Measurements from ENCODE around the gene PALLD. TPM values are rescaled to one million over a fixed set of nuclear protein-coding genes. Genes with fewer than 3 reads are reported as not detected.

PALLD gene
- polyA plus RNA-seq, 4 donors: 179 to 246 (median 227) TPM

DNA sequence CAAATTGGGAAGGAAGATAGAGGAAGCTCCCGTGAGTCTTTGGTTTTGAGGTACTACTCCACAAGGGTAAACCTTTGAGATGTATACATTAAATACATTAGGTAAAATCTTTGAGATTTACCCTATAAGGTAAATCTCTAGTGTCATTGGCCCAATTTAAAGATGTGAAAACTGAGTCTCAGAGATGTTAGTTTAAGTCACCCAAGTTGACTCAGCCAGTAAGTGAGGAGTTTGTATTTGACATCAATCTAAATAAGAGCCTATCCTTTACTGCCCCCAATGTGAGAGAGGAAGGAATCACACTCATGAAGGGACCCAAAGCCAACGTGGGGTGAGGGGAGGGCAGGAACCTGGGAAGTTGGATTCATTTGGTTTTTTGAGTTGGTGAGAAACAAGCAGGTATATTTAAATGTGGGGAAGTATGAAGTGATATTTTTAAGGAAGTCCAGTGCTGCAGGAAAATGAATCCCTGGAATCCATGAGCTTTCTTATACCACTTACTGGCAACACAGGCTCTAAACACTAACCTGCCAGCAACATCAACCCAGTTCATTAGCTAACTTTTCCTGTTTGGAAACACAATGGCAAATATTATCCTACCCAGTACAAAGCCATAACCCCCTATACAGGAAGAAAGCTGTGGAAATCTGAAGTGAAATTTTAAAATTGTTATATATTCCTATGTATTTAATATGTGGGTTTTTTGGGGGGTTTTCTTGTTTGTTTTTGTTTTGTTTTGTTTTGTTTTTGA, 55.3 kb downstream of the PALLD start:
- DNase-seq (ENCODE audit: low read depth in 4 of 4, low spot score in 3 of 4): no peak

DNA sequence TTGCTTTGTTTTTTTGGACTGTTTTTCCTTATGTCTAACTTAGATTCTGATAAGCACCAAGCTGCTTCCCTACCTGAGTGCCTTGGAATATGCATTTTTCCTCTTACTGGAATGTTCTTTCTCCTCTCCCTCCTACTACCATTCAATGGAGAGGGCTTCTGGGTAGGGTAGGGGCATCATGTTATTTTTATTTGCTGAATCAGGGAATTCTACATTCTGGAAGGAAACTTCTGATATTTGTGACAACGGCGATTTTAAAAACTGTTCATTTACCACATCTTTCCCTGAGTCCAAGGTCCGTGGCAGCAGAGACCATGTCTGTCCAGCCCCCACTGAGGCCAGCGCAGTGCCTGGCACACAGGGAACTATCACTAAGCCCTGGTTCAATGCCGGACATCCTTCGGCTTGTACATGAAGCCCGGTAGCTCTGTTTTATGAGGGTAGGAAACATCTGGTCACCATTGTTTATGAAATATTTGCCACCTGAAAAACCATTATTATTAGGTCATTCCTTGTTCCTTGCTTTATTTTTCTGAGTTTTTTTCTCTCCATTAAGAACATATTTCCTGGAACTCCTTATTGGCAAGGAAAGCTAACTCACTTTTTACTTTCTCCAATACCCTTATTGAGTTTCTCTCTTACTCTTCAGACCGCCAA, 57.0 kb downstream of the PALLD start:
- no peak for DNase-seq (ENCODE audit: low read depth in 4 of 4, low spot score in 3 of 4)

DNA sequence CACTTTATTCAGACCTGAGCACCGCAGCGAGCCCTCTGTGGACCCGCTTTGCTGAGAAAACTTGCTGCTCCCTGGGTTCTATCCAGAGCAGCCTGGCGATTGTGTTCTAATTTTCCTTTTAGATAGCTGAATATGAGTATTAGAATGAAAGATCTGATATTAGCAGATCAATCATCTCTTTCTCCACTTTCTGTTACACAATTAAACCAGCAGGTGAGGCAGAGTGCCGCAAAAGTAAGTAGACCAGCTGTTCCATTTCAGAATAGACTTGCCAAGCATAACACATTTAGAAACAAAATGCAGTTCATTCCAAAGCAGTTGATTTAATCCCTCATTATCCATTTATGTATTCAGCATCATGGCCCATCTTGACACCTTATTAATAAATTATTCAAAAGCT, 58.6 kb downstream of the PALLD start:
- no peak for DNase-seq (ENCODE audit: low read depth in 4 of 4, low spot score in 3 of 4)

DNA sequence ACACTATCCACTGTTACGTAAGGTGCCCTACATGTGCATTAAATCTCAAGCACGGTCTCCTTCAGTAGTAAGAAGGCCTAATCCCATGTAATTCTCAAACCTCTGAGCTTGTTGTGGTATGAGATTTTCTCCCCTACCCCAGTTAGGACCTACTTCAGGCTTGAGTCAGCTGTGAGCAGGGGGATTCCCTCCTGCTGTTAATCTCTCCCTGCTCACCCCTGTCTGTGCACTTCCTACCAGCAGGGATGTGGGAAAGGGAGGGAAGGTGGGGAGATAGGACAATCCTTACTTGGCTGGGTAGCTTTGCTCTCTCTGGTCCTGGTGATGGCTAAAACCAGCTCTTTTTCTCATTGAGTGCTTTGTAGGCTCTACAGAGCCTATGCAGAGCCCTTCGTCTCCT, 60.8 kb downstream of the PALLD start:
- DNase-seq (ENCODE audit: low read depth in 4 of 4, low spot score in 3 of 4): no peak

DNA sequence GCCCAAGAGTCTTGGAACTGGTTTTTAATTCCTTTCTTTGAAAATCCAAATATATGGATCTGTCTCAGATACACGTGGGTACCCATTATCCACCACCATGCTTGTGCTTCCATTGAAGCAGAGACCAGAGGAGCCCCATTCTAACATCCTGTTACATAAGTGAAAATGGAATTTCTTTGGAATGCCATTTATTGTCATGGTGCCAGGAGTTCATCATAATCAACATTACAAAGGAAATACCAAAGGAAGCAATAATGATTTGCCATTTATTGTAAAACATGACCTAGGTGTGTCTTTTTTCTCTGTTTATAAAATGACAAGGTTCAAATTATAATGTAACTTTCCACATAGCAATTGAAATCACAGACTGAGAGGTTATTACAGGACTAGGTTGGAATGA, 61.7 kb downstream of the PALLD start:
- DNase-seq (ENCODE audit: low read depth in 4 of 4, low spot score in 3 of 4): no peak

DNA sequence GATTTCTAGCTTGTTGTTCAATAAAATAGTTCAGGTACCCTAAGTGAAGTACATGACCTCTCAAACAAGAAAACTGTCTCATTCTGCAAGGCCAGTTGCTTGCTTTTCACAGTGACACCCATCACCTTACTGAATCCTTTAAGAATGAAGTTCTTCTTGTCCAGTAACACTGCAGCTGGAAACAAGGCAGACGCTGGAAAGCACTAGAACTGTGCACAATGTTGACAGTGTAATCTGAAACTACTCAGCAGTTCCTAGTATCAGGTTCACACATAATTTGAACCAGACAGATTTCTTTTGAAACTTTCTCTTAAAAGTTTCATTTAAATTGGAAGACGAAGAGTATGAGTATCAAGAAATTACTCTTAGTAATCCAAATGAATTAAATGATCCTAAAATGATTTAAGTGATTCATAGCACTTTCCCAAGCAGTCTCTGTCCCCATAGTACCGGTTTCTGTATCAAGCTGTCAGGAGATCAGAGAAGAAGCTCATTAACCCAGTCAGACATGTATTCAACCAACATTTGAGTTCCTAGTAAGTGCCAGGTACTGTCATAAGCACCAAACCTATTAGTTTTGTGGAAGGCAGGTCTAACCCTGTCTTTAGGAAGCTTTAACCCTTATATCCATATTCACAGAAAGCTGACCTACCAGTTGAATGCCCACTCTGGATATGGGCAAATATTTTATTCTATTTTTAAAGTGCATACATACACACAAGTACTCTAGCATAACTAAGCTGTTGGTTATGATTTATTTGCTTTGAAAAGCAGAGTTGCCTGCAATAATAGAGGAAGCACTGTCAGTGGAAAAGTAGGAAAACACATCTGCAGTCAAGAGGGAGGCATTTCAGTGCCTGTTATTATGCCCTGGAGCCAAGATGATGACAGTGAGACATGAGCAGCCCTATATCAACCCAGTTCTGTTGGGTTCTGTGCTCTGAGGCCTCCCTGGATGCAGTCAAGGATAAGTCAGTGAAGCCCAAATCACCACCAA, 63.6 kb downstream of the PALLD start:
- peak in 3 of 4 donors; percentile 7 to 33 (median 28) for DNase-seq (ENCODE audit: low read depth in 4 of 4, low spot score in 3 of 4)

DNA sequence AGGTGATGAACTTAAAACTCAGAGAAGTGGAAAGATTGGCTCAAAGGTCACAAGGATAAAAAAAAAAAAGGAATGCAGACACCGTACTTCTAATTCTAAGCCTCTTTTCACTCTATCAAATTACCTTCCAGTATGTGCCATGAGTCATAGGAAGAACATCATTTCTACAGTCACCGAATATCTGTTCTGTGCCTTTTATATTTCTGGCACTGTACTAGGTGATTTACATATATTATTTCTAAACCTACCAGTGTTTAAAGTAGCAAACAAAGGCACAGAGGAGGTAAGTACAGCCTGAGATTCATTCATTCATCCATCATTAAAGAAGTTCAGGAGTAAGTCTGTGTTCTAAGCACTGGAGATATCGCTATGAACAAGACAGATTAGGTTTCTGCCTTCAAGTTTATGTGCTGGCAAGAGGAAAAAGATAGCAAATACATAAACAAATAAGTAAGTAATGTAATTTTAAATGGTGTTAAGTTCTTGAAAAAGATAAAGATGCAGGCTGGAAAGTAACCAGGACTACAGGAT, 65.3 kb downstream of the PALLD start:
- no peak for DNase-seq (ENCODE audit: low read depth in 4 of 4, low spot score in 3 of 4)

DNA sequence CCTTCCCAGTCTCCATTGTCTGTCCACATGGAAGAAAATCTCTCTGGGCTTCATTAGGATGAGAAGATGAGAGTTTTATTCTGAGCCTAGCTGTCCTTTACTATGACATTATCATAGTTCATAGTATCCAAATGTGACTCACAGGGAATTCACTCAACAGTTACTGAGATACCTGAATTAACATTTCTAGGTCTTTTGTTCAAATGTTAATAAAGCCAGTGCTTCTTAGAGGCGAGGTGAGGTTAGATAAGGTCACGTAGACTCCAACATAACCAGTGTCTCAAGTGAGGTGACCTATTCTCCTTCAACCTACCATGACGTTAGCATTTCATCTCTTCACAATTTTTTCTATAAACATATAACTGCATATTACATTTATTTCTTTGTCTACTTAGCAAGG, 67.2 kb downstream of the PALLD start:
- DNase-seq (ENCODE audit: low read depth in 4 of 4, low spot score in 3 of 4): no peak

DNA sequence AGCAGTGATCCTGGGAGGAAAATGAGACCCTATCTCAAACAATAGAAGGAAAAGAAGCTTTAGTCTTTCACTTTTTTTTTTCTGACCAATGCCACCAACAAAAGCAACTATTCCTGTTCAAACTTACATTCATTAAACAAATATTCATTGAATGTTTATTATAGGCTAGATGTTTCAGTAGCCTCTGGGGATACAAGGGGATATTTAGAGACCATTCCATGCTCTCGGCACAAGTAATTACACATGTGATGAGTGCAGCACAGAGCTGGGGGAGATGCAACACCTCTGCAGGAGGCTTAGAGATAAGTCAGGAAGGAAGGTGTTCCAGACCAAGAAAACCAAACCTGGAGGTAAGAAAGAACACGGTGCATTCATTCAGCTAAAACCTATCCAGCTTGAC, 68.3 kb downstream of the PALLD start:
- DNase-seq (ENCODE audit: low read depth in 4 of 4, low spot score in 3 of 4): no peak

DNA sequence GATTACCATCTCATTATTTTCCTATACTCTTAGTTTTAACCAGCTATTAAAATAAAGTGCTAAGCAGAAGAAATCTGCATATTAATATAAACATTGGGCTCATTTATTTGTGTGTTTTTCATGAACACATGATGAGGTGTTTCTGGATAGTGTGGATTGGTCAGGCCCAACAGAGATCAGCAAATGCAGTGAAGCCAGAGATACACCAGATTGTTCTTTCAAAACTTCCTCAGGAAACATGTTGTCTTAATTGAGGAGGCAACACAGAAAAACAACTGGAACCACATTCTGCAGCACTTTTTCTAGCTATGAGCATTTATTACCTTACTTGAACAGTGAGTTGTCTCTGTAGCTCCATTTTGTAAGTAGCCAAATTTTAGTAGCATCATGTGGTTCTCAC, 69.9 kb downstream of the PALLD start:
- no peak for DNase-seq (ENCODE audit: low read depth in 4 of 4, low spot score in 3 of 4)

DNA sequence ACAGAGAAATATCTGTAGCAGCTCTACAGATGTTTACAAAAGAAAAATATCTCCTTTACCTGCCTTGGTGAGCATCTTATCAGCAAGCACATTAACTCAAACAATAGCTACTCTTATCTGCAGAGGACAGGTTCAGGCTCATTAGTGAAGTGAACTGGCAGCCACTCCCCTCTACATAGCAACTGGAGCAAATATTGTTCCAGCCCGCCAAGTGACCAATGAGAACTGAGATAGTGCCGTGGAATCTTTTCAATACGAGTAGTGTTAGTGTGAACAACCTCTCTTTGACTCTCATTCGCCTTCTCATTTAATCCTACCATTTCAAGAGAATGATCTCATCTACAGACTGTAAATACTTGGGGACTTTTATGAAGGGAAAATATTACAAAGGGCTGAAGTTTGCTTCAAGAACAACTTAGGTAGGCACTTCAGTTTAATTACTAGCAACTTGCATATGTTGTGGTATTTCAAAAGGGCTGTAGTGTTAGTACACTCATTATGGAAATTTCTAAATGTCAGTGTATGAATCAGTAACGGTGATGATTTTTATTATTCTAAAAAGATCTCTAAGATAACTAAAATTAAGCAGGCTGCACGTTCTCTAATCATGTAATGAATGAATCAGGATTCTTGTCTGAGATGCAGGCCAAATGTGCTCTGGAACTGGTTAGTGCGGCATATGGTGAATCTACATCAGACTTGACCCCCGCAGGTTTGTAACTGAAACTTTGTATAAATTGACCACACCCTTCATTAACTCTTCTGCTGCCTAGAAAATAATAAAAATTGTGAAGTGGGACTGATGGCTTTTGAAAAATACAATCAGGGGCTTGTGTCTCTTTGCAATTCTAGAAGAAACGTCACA, 72.4 kb downstream of the PALLD start:
- no peak for DNase-seq (ENCODE audit: low read depth in 4 of 4, low spot score in 3 of 4)

DNA sequence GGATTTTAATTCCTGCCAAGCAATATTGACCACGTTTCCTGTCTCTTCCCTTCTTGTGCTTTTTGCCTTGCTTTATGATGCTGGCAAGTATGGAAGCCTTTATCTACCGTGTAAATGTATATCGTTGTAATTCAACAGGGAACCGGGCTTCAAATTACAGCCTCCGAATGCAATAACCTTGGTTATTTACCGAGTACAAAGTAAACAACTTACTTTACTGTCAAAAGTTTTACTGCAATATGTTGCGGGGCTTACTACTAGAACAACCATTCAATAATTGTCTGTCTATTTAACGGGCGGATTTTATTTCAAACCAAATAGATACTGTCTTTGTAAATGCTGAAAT, 73.1 kb downstream of the PALLD start:
- DNase-seq (ENCODE audit: low read depth in 4 of 4, low spot score in 3 of 4): no peak

DNA sequence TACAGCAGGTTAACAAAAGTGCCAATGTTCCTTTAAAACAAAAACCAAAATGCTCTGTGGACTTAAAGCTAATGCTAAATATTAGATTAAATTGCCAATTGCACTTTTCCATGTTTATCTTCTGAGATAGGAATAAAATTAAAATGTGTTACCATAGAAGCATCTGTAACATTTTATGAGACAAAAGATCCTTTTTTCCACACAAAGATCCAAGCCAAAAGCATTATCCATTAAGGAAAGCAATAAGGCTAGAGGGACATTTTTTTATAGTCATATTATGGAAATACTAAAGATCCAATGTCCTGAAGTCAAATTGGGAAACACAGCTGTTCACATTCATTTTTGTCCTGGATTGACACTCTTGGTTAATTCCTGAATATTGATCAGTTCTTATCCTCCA, 73.6 kb downstream of the PALLD start:
- DNase-seq (ENCODE audit: low read depth in 4 of 4, low spot score in 3 of 4): no peak

DNA sequence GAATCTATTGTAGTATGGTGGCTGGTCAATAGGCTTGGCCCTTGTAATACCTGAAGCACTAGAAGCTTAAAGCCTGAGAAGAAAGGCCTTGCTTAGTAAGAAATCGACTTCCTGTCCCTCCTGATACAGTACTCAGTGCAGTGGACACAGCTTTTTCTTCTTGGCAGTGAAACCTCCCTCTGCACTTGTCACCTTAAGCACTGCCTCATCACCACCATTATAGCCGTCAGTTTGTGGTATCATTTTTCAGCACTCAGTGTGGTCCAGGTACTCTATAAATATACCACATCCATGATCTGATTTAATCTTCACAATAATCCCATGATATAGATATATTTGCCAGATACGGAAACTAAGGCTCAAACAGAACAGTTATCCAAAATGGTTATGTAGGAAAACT, 75.2 kb downstream of the PALLD start:
- no peak for DNase-seq (ENCODE audit: low read depth in 4 of 4, low spot score in 3 of 4)

DNA sequence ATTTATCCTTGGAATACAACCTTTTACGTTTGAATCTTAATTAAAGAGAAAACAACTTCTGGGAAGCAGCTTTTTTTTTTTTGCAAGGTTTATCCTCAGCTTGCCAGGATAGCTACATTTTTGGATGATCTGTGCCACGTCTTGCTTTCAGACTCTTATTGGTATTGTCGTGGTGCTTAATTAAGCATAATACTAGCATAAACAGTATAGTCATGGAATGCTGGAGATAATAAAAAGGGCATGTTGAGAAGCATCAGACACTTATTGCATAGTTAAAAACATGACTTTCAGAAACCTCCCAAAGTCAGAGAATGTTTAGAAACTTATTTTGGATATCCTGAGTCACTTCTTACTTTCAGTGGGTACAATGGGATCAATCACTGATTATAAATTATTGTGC, 77.0 kb downstream of the PALLD start:
- no peak for DNase-seq (ENCODE audit: low read depth in 4 of 4, low spot score in 3 of 4)

DNA sequence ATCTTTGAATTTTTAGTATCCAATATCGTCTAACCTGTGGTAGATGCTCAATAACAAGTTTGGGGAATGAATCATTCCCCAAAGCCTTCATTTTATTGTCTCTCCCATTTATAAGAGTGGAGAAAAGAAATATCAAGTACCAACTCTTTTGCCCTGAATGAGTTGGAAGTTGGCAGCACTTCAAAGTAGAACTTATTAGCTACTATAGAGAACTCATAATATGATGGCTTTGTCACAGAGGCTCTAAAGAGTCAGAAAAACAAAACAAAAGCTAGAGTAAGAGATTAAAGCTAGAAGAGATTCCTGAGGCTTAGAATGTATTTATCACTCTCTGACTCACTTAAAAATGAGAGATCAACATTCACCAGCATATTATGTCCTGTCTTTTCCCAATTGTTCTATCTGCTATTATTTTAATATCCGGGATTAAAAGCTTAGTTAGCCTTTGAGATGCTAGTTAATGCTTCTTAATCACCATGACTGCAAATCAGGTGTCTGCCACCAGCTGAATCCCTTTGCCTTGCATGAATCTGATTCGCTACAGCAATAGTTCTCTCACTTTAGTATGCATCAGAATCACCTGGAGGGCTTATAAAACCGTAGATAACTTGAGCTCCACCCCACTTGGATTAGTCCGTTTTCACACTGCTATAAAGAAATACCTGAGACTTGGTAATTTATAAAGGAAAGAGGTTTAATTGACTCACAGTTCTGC, 77.9 kb downstream of the PALLD start:
- no peak for DNase-seq (ENCODE audit: low read depth in 4 of 4, low spot score in 3 of 4)

DNA sequence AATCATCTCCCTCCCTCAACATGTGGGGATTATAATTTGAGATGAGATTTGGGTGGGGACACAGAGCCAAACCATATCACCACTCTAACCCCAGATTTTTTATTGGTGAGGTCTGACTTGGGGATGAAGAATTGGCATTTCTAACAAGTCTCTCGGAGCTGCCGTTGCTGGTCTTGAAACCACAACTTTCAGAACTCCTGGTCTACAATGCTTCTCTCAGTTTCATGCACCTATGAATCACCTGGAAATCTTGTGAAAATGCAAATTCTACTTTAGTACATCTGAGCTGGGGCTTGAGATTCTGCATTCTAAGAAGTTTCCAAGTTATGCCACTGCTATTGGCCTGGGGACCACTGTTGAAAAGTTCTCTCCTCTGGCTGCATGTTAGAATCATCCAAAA, 78.6 kb downstream of the PALLD start:
- DNase-seq (ENCODE audit: low read depth in 4 of 4, low spot score in 3 of 4): no peak

DNA sequence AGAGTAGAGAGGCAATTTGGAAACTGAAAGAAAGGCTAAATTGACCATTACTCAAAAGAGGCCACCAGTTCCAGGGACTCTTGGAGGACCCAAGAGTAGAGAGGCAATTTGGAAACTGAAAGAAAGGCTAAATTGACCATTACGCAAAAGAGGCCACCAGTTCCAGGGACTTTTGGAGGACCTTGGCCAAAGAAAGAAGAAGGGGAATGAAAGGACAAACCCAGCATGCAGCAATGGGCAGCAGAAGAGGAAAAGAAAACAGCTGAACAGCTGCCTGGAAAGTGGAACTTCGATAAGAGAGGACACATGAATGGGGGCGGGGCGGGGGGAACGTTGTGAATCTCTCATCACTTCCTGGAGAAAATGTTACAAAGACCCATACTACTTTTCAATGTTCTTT, 80.8 kb downstream of the PALLD start:
- no peak for DNase-seq (ENCODE audit: low read depth in 4 of 4, low spot score in 3 of 4)

DNA sequence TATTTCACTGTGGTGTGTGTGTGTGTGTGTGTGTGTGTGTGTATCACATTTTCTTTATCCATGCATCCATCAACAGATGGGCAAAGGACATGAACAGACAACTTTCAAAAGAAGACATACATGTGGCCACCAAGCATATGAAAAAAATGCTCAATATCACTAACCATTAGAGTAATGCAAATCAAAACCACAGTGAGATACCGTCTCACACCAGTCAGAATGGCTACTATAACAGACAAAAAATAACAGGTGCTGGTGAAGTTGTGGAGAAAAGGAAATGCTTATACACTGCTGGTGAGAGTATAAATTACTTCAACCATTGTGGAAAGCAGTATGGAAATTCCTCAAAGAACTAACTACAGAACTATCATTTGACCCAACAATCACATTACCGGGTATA, 83.4 kb downstream of the PALLD start:
- no peak for DNase-seq (ENCODE audit: low read depth in 4 of 4, low spot score in 3 of 4)
